Spleen (tissue), 11 donors: ENCODE measurements around the gene MRAP2. TPM values are rescaled to one million over a fixed set of nuclear protein-coding genes. Genes with fewer than 3 reads are reported as not detected.

ENCODE experiments used
- DNase-seq: peaks from one replicate; pipeline ENCODE4 v3.0.0-alpha.2; 2020
- H3K27ac ChIP-seq, 8 donors: fragments of 200-600 bp; sonication (generic) in 7 of 8; 1 replicate in 4 of 8; 2 replicates in 4 of 8; pipeline versions ENCODE4 v1.5.0 to v1.8.0; 2016 to 2021; ENCODE audit warnings: inconsistent platforms in 4 of 8, mild to moderate bottlenecking in 4 of 8, moderate library complexity in 1 of 8
- H3K27me3 ChIP-seq, 7 donors: fragments of 200-600 bp; sonication (generic) in 6 of 7; replicated peaks in 1 of 7; 1 replicate in 4 of 7; 2 replicates in 3 of 7; pipeline versions ENCODE4 v1.5.0 to v1.8.0; 2016 to 2021; ENCODE audit warnings: inconsistent platforms in 3 of 7, mild to moderate bottlenecking in 1 of 7
- H3K36me3 ChIP-seq, 6 donors: fragments of 200-600 bp; sonication (generic) in 5 of 6; 1 replicate in 4 of 6; 2 replicates in 2 of 6; pipeline versions ENCODE4 v1.5.0 to v1.8.0; 2016 to 2021; ENCODE audit warnings: inconsistent platforms in 2 of 6
- H3K4me1 ChIP-seq, 6 donors: fragments of 200-600 bp; sonication (generic) in 5 of 6; 1 replicate in 3 of 6; 2 replicates in 3 of 6; pipeline versions ENCODE4 v1.5.0 to v1.8.0; 2016 to 2021; ENCODE audit warnings: inconsistent platforms in 3 of 6
- H3K4me3 ChIP-seq, 8 donors: fragments of 200-600 bp; sonication (generic) in 7 of 8; 1 replicate in 4 of 8; 2 replicates in 4 of 8; pipeline versions ENCODE4 v1.5.0 to v1.8.0; 2016 to 2021; ENCODE audit warnings: inconsistent platforms in 4 of 8, mild to moderate bottlenecking in 4 of 8, moderate library complexity in 2 of 8
- H3K9me3 ChIP-seq, 8 donors: fragments of 200-600 bp; sonication (generic) in 7 of 8; 1 replicate in 4 of 8; 2 replicates in 4 of 8; pipeline versions ENCODE4 v1.5.0 to v1.8.0; 2016 to 2021; ENCODE audit warnings: inconsistent platforms in 4 of 8
- POLR2A ChIP-seq, 3 donors: fragments of 450-650 bp; IDR thresholded peaks; one replicate each; pipeline ENCODE4 v1.5.1; 2017; ENCODE audit warnings: antibody characterized with exemption in 3 of 3, mild to moderate bottlenecking in 1 of 3
- POLR2AphosphoS5 ChIP-seq, 3 donors: sonication (generic); formaldehyde crosslinking; IDR thresholded peaks; one replicate each; pipeline ENCODE4 v1.5.1; 2017; ENCODE audit warnings: antibody characterized with exemption in 3 of 3
- WGBS, 5 donors: extraction: QIAGEN DNeasy Blood & Tissue Kit in 3 of 5; methylation state at CpG; one replicate each; pipeline versions ENCODE4 v1.1.5 to v1.1.7; 2013 to 2018; 5-methylcytosine and 5-hydroxymethylcytosine counted together
- intact Hi-C: fragments of 100-400 bp; cut with DNase I; formaldehyde crosslinking; loops from one replicate; pipeline ENCODE4 v1.15.0; 2023; ENCODE audit warnings: low total_unique reads
- polyA plus RNA-seq, 3 donors: library from polyadenylated mRNA; stranded (reverse); fragments of 200-250 nt; gene quantifications; one replicate each; pipeline ENCODE4 v1.2.1, GENCODE V29; 2013
- total RNA-seq, 7 donors: library from RNA; depleted of rRNA in 3 of 7; stranded (reverse); fragments of >200 nt in 3 of 7; fragmentation: NEBNext Ultra II Directional in 4 of 7; extraction: Animal tissue kit (Norgen Biotek cat#: 25700) in 4 of 7; gene quantifications; one replicate each; pipeline versions ENCODE4 v1.1.0 to v1.2.1, GENCODE V29; 2016 to 2021
- TF ChIP-seq, protein P1 (sequence below), 11 experiments: fragments of 200-600 bp in 7 of 11; fragments of 450-650 bp in 4 of 11; sonication (generic) in 4 of 11; IDR thresholded peaks in 8 of 11; conservative IDR thresholded peaks in 3 of 11; 1 replicate in 7 of 11; 2 replicates in 4 of 11; pipeline versions ENCODE4 v1.4.0 to v1.8.0; 2016 to 2021; ENCODE audit warnings: antibody characterized with exemption in 11 of 11, inconsistent platforms in 4 of 11, mild to moderate bottlenecking in 1 of 11
- donor health status: healthy with polysubstance abuse.
- donor health status: DM: no; HTN: no; CAD: no; lungs with moderate emphysema.
- donor health status: DM: no; HTN: no; CAD: no.
- donor health status: Bipolar disorder and iron deficiency.
- donor health status: healthy.
- donor health status: DM: no; HTN: no; CAD: no.
- donor health status: DM: yes; HTN: yes; CAD: no.

Gene MRAP2
- total and polyA plus RNA-seq, 10 donors, result 0.97 to 21.8 (median 4.4) TPM

GRCh38 chr6:84072442-84072997, 38.9 kb downstream of the MRAP2 start:
- intact Hi-C loops, result no loop called here
- Histone ChIP-seq H3K27ac (no peak overlapping the region), H3K4me1 (no peaks in the 10 kb centered on the region), H3K36me3 (no peaks in the 10 kb centered on the region), H3K9me3 (peaks cover 0 to 10% (median 1%) of the 10 kb centered on the region in 8 donors), H3K4me3 (no peak overlapping the region), H3K27me3 (peaks cover 0 to 5% (median 0%) of the 10 kb centered on the region in 7 donors)
- WGBS, 5 donors, result 87 to 95% (median 93%) methylated on average over 7 of the region's 7 CpGs
- TF ChIP-seq POLR2AphosphoS5 (IDR thresholded peaks at IDR 0.05), result no peak
- TF ChIP-seq, protein P1, sequence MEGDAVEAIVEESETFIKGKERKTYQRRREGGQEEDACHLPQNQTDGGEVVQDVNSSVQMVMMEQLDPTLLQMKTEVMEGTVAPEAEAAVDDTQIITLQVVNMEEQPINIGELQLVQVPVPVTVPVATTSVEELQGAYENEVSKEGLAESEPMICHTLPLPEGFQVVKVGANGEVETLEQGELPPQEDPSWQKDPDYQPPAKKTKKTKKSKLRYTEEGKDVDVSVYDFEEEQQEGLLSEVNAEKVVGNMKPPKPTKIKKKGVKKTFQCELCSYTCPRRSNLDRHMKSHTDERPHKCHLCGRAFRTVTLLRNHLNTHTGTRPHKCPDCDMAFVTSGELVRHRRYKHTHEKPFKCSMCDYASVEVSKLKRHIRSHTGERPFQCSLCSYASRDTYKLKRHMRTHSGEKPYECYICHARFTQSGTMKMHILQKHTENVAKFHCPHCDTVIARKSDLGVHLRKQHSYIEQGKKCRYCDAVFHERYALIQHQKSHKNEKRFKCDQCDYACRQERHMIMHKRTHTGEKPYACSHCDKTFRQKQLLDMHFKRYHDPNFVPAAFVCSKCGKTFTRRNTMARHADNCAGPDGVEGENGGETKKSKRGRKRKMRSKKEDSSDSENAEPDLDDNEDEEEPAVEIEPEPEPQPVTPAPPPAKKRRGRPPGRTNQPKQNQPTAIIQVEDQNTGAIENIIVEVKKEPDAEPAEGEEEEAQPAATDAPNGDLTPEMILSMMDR (IDR thresholded peaks at IDR 0.05 in 8 of 11, conservative IDR thresholded peaks at IDR 0.05 in 3 of 11), result no peak
- no peak for TF ChIP-seq POLR2A (IDR thresholded peaks at IDR 0.05)
- DNase-seq, result no peak

DNA sequence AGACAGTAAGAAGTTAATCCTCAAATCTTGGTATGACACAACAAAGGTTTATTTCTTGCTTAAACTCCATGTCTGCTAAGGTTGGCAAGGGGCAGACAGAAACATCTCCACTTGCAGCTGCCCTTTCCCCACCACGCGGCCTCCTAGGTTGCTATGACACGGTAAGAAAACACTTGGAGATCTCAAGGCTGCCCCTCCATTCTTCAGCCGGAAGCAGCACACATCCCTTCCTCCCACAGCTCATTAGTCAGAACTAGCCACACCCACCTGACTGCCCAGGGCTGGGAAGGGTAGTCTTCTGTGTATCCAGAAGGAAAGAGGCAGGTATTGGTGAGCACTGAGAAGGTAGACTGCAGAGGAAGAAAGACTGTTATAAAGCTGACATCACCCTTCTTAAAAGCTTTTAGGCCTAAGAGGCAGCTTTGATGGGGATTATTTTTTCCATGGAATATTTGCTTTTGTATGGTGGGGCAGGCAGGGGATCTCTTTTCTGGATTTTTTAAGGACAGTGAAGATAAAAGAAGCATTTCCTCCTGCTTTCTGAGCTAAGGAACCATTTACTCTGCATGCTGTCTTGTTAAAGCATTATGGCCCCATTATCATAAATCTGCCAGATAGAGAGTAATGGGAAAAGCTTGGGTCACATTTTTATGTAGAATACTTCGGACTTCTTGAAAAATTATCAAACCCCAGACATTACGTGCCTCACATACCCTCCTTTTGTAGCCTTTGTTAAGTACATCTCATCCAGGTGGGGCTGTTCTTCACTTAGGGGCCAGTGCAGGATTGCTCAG, 41.6 kb downstream of the MRAP2 start:
- Histone ChIP-seq H3K9me3 (peaks cover 0 to 10% (median 1%) of the 10 kb centered on the region in 8 donors), H3K4me1 (no peaks in the 10 kb centered on the region), H3K27ac (no peak overlapping the region), H3K27me3 (peaks cover 0 to 5% (median 0%) of the 10 kb centered on the region in 7 donors), H3K36me3 (no peaks in the 10 kb centered on the region), H3K4me3 (no peak overlapping the region)
- 55 to 70% (median 63%) methylated on average over 6 of the region's 6 CpGs for WGBS, 5 donors
- TF ChIP-seq POLR2AphosphoS5 (IDR thresholded peaks at IDR 0.05), result no peak
- TF ChIP-seq POLR2A (IDR thresholded peaks at IDR 0.05), result no peak
- intact Hi-C loops, result no loop called here
- no peak for DNase-seq

GRCh38 chr6:84077645-84078044, 44.1 kb downstream of the MRAP2 start:
- no peaks in the 10 kb centered on the region for H3K9me3 ChIP-seq
- peaks cover 0 to 5% (median 0%) of the 10 kb centered on the region in 7 donors for H3K27me3 ChIP-seq
- WGBS, 5 donors, result 71 to 89% (median 84%) methylated on average over 2 of the region's 2 CpGs
- H3K27ac ChIP-seq, result no peak overlapping the region
- intact Hi-C loops, result no loop called here
- H3K4me3 ChIP-seq, result no peak overlapping the region
- H3K4me1 ChIP-seq, result no peaks in the 10 kb centered on the region
- TF ChIP-seq, protein P1 (IDR thresholded peaks at IDR 0.05 in 8 of 11, conservative IDR thresholded peaks at IDR 0.05 in 3 of 11), result no peak
- TF ChIP-seq POLR2AphosphoS5 (IDR thresholded peaks at IDR 0.05), result no peak
- no peak for TF ChIP-seq POLR2A (IDR thresholded peaks at IDR 0.05)
- H3K36me3 ChIP-seq, result no peaks in the 10 kb centered on the region
- no peak for DNase-seq

- Histone ChIP-seq H3K36me3 (no peaks in the 10 kb centered on the region), H3K27ac (no peak overlapping the region), H3K9me3 (no peaks in the 10 kb centered on the region), H3K4me3 (no peak overlapping the region), H3K27me3 (peaks cover 0 to 5% (median 0%) of the 10 kb centered on the region in 7 donors), H3K4me1 (no peaks in the 10 kb centered on the region)
- intact Hi-C loops, result no loop called here
- WGBS, 5 donors, result 23 to 55% (median 38%) methylated on average over 1 of the region's 1 CpG
- TF ChIP-seq POLR2A (IDR thresholded peaks at IDR 0.05), result no peak
- TF ChIP-seq POLR2AphosphoS5 (IDR thresholded peaks at IDR 0.05), result no peak
- TF ChIP-seq, protein P1 (IDR thresholded peaks at IDR 0.05 in 8 of 11, conservative IDR thresholded peaks at IDR 0.05 in 3 of 11), result no peak
- no peak for DNase-seq
These were observed 44.8 kb downstream of the MRAP2 start for GRCh38 chr6:84078335-84078734.
